Fibroblast of lung (primary cell): Measurements from ENCODE around the gene MAZ.
"Not testable (repeated sequence)": the region's sequence is repeated elsewhere in the genome, so short reads cannot be mapped to it uniquely, and the experiment has no call there.

Source experiments
- CTCF ChIP-seq, 2 donors: IDR thresholded peaks in 1 of 2; conservative IDR thresholded peaks in 1 of 2; 1 replicate in 1 of 2; 2 replicates in 1 of 2; pipeline ENCODE4 v1.5.1; 2011 to 2012; ENCODE audit warnings: low read length in 2 of 2, control low read depth in 1 of 2, inconsistent platforms in 1 of 2, low read depth in 1 of 2, mild to moderate bottlenecking in 1 of 2
- EZH2 ChIP-seq: IDR thresholded peaks from 2 replicates; pipeline ENCODE4 v1.5.1; 2012; ENCODE audit warnings: low read length, control low read depth, mild to moderate bottlenecking; ENCODE audit errors: missing control alignments

- TF ChIP-seq CTCF (conservative IDR thresholded peaks at IDR 0.05 in 1 of 2, IDR thresholded peaks at IDR 0.05 in 1 of 2; ENCODE audit: low read depth in 1 of 2, low read length in 2 of 2); EZH2: not testable (repeated sequence)
These were observed 45.1 kb upstream of the MAZ start for GRCh38 chr16:29761280-29761651.
